Measurements from ENCODE around the gene PPP1R13B.

DNA sequence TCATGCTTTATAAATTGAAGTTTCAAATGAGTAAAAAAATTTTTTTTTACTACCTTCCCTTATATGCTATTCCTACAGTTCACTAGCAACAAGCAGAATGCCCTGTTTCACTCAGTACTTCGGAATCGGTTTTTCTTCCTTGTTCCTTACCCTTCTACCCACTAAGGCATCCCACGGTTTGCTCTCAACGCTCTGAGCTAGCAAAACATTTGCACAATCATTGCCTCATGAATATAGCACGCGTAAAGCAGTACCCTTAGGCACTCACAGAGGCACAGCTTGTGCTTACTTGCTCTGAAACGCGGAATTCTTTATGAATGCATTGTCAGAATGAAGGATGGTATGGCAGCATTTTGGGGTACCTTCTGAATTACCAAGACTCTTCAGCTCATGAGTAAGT, 45.0 kb downstream of the PPP1R13B start:
- no peak for TF ChIP-seq POLR2AphosphoS5 (IDR thresholded peaks at IDR 0.05)
- TF ChIP-seq, protein P1, sequence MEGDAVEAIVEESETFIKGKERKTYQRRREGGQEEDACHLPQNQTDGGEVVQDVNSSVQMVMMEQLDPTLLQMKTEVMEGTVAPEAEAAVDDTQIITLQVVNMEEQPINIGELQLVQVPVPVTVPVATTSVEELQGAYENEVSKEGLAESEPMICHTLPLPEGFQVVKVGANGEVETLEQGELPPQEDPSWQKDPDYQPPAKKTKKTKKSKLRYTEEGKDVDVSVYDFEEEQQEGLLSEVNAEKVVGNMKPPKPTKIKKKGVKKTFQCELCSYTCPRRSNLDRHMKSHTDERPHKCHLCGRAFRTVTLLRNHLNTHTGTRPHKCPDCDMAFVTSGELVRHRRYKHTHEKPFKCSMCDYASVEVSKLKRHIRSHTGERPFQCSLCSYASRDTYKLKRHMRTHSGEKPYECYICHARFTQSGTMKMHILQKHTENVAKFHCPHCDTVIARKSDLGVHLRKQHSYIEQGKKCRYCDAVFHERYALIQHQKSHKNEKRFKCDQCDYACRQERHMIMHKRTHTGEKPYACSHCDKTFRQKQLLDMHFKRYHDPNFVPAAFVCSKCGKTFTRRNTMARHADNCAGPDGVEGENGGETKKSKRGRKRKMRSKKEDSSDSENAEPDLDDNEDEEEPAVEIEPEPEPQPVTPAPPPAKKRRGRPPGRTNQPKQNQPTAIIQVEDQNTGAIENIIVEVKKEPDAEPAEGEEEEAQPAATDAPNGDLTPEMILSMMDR (IDR thresholded peaks at IDR 0.05): no peak
- TF ChIP-seq POLR2A (IDR thresholded peaks at IDR 0.05): no peak
